IMR-90 (cell line): Measurements from ENCODE around the gene MEIS2. TPM values are rescaled to one million over a fixed set of nuclear protein-coding genes. Genes with fewer than 3 reads are reported as not detected.

Experiments used
- ATAC-seq: fragments of 200-7000 bp; cut with Tn5 transposase; 2 replicates; pipeline ENCODE4 v1.9.1; 2020; ENCODE audit warnings: low read depth, mild to moderate bottlenecking, moderate library complexity
- BruUV-seq: library from RNA; stranded (reverse); fragments of 400-500 nt; replicated peaks from 2 replicates; lab custom pipeline; 2021; lab: Mats Ljungman, UMichigan
- CTCF ChIA-PET: fragments of 300-600 bp; formaldehyde crosslinking; extraction: SDS; loops from one replicate; lab custom pipeline; 2021; ENCODE audit warnings: antibody characterized with exemption; lab: Yijun Ruan, JAX
- POLR2A ChIA-PET: fragments of 300-600 bp; sonication (Branson Sonifier 250); formaldehyde crosslinking; loops from one replicate; lab custom pipeline; 2022; ENCODE audit warnings: antibody characterized with exemption; ENCODE audit not compliant: unreplicated experiment; lab: Charles Lee
- DNase-seq: peaks from one replicate; pipeline ENCODE4 v3.0.0; 2013
- H2AFZ ChIP-seq: replicated peaks from 2 replicates; pipeline ENCODE3; 2013; ENCODE audit warnings: low read length, mild to moderate bottlenecking; ENCODE audit not compliant: poor library complexity
- H2AK5ac ChIP-seq: 2 replicates; pipeline ENCODE4 v1.6.1; 2013; ENCODE audit warnings: low read depth, low read length, inconsistent platforms
- H2AK9ac ChIP-seq: replicated peaks from 2 replicates; pipeline ENCODE3; 2013; ENCODE audit warnings: mild to moderate bottlenecking, low read depth, low read length, moderate library complexity; ENCODE audit not compliant: poor library complexity
- H2BK120ac ChIP-seq: 2 replicates; pipeline ENCODE4 v1.6.1; 2013; ENCODE audit warnings: low read depth, low read length, inconsistent platforms
- H2BK15ac ChIP-seq: 3 replicates; pipeline ENCODE4 v1.6.1; 2013; ENCODE audit warnings: low read depth, low read length, inconsistent platforms
- H2BK20ac ChIP-seq: 2 replicates; pipeline ENCODE4 v1.6.1; 2013; ENCODE audit warnings: low read depth, mild to moderate bottlenecking, inconsistent platforms, low read length, moderate library complexity
- H2BK5ac ChIP-seq: 2 replicates; pipeline ENCODE4 v1.6.1; 2013; ENCODE audit warnings: mild to moderate bottlenecking, low read depth, low read length, inconsistent platforms; ENCODE audit not compliant: poor library complexity, severe bottlenecking
- H3K14ac ChIP-seq: replicated peaks from 2 replicates; pipeline ENCODE4 v1.6.1; 2013; ENCODE audit warnings: low read depth, low read length, inconsistent platforms
- H3K18ac ChIP-seq: 2 replicates; pipeline ENCODE4 v1.6.1; 2013; ENCODE audit warnings: low read depth, low read length, control low read depth
- H3K23ac ChIP-seq: 2 replicates; pipeline ENCODE4 v1.6.1; 2013; ENCODE audit warnings: low read depth, low read length, inconsistent platforms
- H3K27ac ChIP-seq: 2 replicates; pipeline ENCODE4 v1.5.1; 2013; ENCODE audit warnings: mild to moderate bottlenecking, control low read depth, low read length; ENCODE audit not compliant: insufficient read depth
- H3K27me3 ChIP-seq: 2 replicates; pipeline ENCODE4 v1.6.1; 2013; ENCODE audit warnings: low read length; ENCODE audit not compliant: control insufficient read depth, insufficient read depth
- H3K36me3 ChIP-seq: 2 replicates; pipeline ENCODE4 v1.6.1; 2013; ENCODE audit warnings: low read length, mixed read lengths; ENCODE audit not compliant: control insufficient read depth, insufficient read depth
- H3K4ac ChIP-seq: 2 replicates; pipeline ENCODE4 v1.6.1; 2013; ENCODE audit warnings: low read depth, low read length, inconsistent platforms
- H3K4me1 ChIP-seq: 2 replicates; pipeline ENCODE4 v1.6.1; 2013; ENCODE audit warnings: low read length, mixed read lengths; ENCODE audit not compliant: control insufficient read depth, insufficient read depth
- H3K4me2 ChIP-seq: 2 replicates; pipeline ENCODE4 v1.6.1; 2013; ENCODE audit warnings: low read depth, mild to moderate bottlenecking, control low read depth, low read length, moderate library complexity
- H3K4me3 ChIP-seq: 2 replicates; pipeline ENCODE4 v1.5.1; 2013; ENCODE audit warnings: low read depth, mild to moderate bottlenecking, control low read depth, low read length, moderate library complexity; ENCODE audit not compliant: insufficient read depth
- H3K56ac ChIP-seq: 2 replicates; pipeline ENCODE4 v1.6.1; 2013; ENCODE audit warnings: low read length, inconsistent platforms; ENCODE audit not compliant: insufficient read depth; ENCODE audit errors: extremely low read depth
- H3K79me1 ChIP-seq, 2 experiments: 2 replicates each; pipeline ENCODE4 v1.6.1; 2013; ENCODE audit warnings: low read length in 2 of 2, inconsistent platforms in 1 of 2, low read depth in 1 of 2
- H3K9ac ChIP-seq: 2 replicates; pipeline ENCODE4 v1.6.1; 2013; ENCODE audit warnings: low read depth, low read length, control low read depth
- H3K9me1 ChIP-seq: 2 replicates; pipeline ENCODE4 v1.6.1; 2013; ENCODE audit warnings: low read length, inconsistent platforms; ENCODE audit not compliant: insufficient read depth
- H3K9me3 ChIP-seq: 2 replicates; pipeline ENCODE4 v1.6.1; 2013; ENCODE audit warnings: low read length; ENCODE audit not compliant: control insufficient read depth, insufficient read depth
- H4K20me1 ChIP-seq: 2 replicates; pipeline ENCODE4 v1.6.1; 2013; ENCODE audit warnings: low read length, inconsistent platforms; ENCODE audit not compliant: insufficient read depth
- H4K5ac ChIP-seq: 2 replicates; pipeline ENCODE4 v1.6.1; 2013; ENCODE audit warnings: mild to moderate bottlenecking, low read depth, low read length, control low read depth
- H4K8ac ChIP-seq, 2 experiments: 2 replicates each; pipeline ENCODE4 v1.6.1; 2013; ENCODE audit warnings: low read depth in 2 of 2, low read length in 2 of 2, control low read depth in 1 of 2, inconsistent platforms in 1 of 2
- H4K91ac ChIP-seq: 2 replicates; pipeline ENCODE4 v1.6.1; 2013; ENCODE audit warnings: low read depth, low read length, inconsistent platforms; ENCODE audit not compliant: insufficient read depth
- CEBPB ChIP-seq: IDR thresholded peaks from 2 replicates; pipeline ENCODE4 v1.6.1; 2012; ENCODE audit warnings: low read depth, low read length, improper control_type of control experiment
- CHD1 ChIP-seq: IDR thresholded peaks from 2 replicates; pipeline ENCODE4 v1.6.1; 2012; ENCODE audit warnings: low read depth, low read length, improper control_type of control experiment
- dilution Hi-C: fragments of 300-500 bp; cut with HindIII; formaldehyde crosslinking; loops from one replicate; pipeline ENCODE4 v1.14.3; 2018; ENCODE audit warnings: low sequenced_read_pairs; ENCODE audit not compliant: unreplicated experiment
- in situ Hi-C: fragments of 300-500 bp; cut with MboI; formaldehyde crosslinking; loops from 3 replicates; pipeline ENCODE4 v1.14.3; 2019; ENCODE audit warnings: low sequenced_read_pairs, inconsistent platforms, mixed read lengths
- intact Hi-C: fragments of 100-400 bp; cut with micrococcal nuclease; formaldehyde crosslinking; loops from 2 replicates; pipeline ENCODE4 v1.10.0; 2022
- polyA plus RNA-seq, 3 experiments: library from polyadenylated mRNA; depleted of rRNA; stranded (reverse); fragments of >200 nt; gene quantifications; 2 replicates each; pipeline ENCODE4 v1.2.3, GENCODE V29; 2012; ENCODE audit warnings: low replicate concordance in 1 of 3
- total RNA-seq: library from RNA; depleted of rRNA; stranded (reverse); fragments of >200 nt; gene quantifications from 2 replicates; pipeline ENCODE4 v1.2.3, GENCODE V29; 2012
- TF ChIP-seq, protein P1 (sequence below): conservative IDR thresholded peaks from 2 replicates; pipeline ENCODE4 v1.5.1; 2012; ENCODE audit warnings: mild to moderate bottlenecking, low read depth, low read length, improper control_type of control experiment

The MEIS2 gene
- total and polyA plus RNA-seq, 2 of the 4 experiments (the other 2 are of a cell fraction) = 70.1 to 71.3 TPM

- Histone ChIP-seq H3K36me3 (peaks cover 8% of the 10 kb centered on the region; the same call in 1 of the 2 replicates), H3K18ac (no peak overlapping the region), H2BK5ac (peak overlapping the region; percentile 28), H2BK20ac (no peak overlapping the region), H4K20me1 (0 out of 2 replicates have a peak, but pooled peaks cover 4% of the 10 kb centered on the region), H3K4me1 (peaks cover 5% of the 10 kb centered on the region), H4K91ac (no peak overlapping the region), H3K56ac (no peak overlapping the region), H2AK5ac (no peak overlapping the region), H3K4me2 (peak overlapping the region; percentile 32; the same call in 1 of the 2 replicates), H3K4ac (no peak overlapping the region), H3K23ac (no peak overlapping the region; the same call in 1 of the 2 replicates), H2AFZ (no peak overlapping the region), H3K9me3 (no peaks in the 10 kb centered on the region), H3K27ac (0 out of 2 replicates have a peak overlapping the region, but pooled peaks have one; percentile 9), H3K14ac (no peak overlapping the region; the same call in 1 of the 2 replicates), H3K9ac (no peak overlapping the region), H2AK9ac (no peak overlapping the region), H3K79me1 (peaks cover 18 to 36% of the 10 kb centered on the region in 2 experiments), H2BK15ac (no peak overlapping the region; the same call in 2 of the 3 replicates), H3K4me3 (no peak overlapping the region), H2BK120ac (no peak overlapping the region), H3K9me1 (peaks cover 5% of the 10 kb centered on the region; the same call in 1 of the 2 replicates), H4K5ac (no peak overlapping the region), H4K8ac (no peak overlapping the region), H3K27me3 (no peaks in the 10 kb centered on the region)
- in situ Hi-C loops (no loop called here), intact Hi-C loops (no loop called here), dilution Hi-C loops (no loop called here)
- CTCF ChIA-PET = interaction anchor here (0.7 kb wide), 1 partner anchor 499 kb away, joined by 3 read pairs; no protein-coding TSS in a partner anchor
- TF ChIP-seq, protein P1, sequence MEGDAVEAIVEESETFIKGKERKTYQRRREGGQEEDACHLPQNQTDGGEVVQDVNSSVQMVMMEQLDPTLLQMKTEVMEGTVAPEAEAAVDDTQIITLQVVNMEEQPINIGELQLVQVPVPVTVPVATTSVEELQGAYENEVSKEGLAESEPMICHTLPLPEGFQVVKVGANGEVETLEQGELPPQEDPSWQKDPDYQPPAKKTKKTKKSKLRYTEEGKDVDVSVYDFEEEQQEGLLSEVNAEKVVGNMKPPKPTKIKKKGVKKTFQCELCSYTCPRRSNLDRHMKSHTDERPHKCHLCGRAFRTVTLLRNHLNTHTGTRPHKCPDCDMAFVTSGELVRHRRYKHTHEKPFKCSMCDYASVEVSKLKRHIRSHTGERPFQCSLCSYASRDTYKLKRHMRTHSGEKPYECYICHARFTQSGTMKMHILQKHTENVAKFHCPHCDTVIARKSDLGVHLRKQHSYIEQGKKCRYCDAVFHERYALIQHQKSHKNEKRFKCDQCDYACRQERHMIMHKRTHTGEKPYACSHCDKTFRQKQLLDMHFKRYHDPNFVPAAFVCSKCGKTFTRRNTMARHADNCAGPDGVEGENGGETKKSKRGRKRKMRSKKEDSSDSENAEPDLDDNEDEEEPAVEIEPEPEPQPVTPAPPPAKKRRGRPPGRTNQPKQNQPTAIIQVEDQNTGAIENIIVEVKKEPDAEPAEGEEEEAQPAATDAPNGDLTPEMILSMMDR = no peak
- TF ChIP-seq CHD1 (no peak), CEBPB (peak; percentile 97)
- ATAC-seq (peak; percentile 84), DNase-seq (peak; percentile 70)
- BruUV-seq = no TSS peak
- POLR2A ChIA-PET = interaction anchor here (0.6 kb wide), 1 partner anchor 22 kb away, joined by 3 read pairs; no protein-coding TSS in a partner anchor
Measured at GRCh38 chr15:37046876-37047614, 53.3 kb downstream of the MEIS2 start.
